ENCODE results near the gene IFNG.

IFNG gene

GRCh38 chr12:68169213-68169889 is 9.8 kb upstream of the IFNG start:
- no peak for DNase-seq (ENCODE audit: low read depth)
- no peak for TF ChIP-seq CTCF (IDR thresholded peaks at IDR 0.05; ENCODE audit: insufficient read depth, low read depth, low read length, missing control alignments)
- H3K4me3 ChIP-seq (ENCODE audit: low read length) = no peak overlapping the region

- H3K4me3 ChIP-seq (ENCODE audit: low read length) = no peak overlapping the region
- no peak for TF ChIP-seq CTCF (IDR thresholded peaks at IDR 0.05; ENCODE audit: insufficient read depth, low read depth, low read length, missing control alignments)
- no peak for DNase-seq (ENCODE audit: low read depth)
Measured at GRCh38 chr12:68166317-68166831, 6.8 kb upstream of the IFNG start.

GRCh38 chr12:68163560-68164081 is 4.1 kb upstream of the IFNG start:
- H3K4me3 ChIP-seq (ENCODE audit: low read length) = no peak overlapping the region
- no peak for TF ChIP-seq CTCF (IDR thresholded peaks at IDR 0.05; ENCODE audit: insufficient read depth, low read depth, low read length, missing control alignments)
- no peak for DNase-seq (ENCODE audit: low read depth)

GRCh38 chr12:68162374-68162773 is 2.8 kb upstream of the IFNG start:
- peak; percentile 29 for DNase-seq (ENCODE audit: low read depth)
- no peak for TF ChIP-seq CTCF (IDR thresholded peaks at IDR 0.05; ENCODE audit: insufficient read depth, low read depth, low read length, missing control alignments)
- H3K4me3 ChIP-seq (ENCODE audit: low read length) = no peak overlapping the region

- TF ChIP-seq CTCF (IDR thresholded peaks at IDR 0.05; ENCODE audit: insufficient read depth, low read depth, low read length, missing control alignments) = peak; percentile 63
- H3K4me3 ChIP-seq (ENCODE audit: low read length) = no peak overlapping the region
- peak; percentile 56 for DNase-seq (ENCODE audit: low read depth)
Measured at GRCh38 chr12:68158432-68158831, 1.1 kb downstream of the IFNG start.

GRCh38 chr12:68157380-68157779 is 2.2 kb downstream of the IFNG start:
- no peak overlapping the region for H3K4me3 ChIP-seq (ENCODE audit: low read length)
- TF ChIP-seq CTCF (IDR thresholded peaks at IDR 0.05; ENCODE audit: insufficient read depth, low read depth, low read length, missing control alignments) = no peak
- peak; percentile 54 for DNase-seq (ENCODE audit: low read depth)

- DNase-seq (ENCODE audit: low read depth) = no peak
- no peak overlapping the region for H3K4me3 ChIP-seq (ENCODE audit: low read length)
- TF ChIP-seq CTCF (IDR thresholded peaks at IDR 0.05; ENCODE audit: insufficient read depth, low read depth, low read length, missing control alignments) = no peak
Measured at GRCh38 chr12:68156636-68157035, 2.9 kb downstream of the IFNG start.
